HL-60 (cell line): ENCODE data around the gene NFATC1.

Experiments
- DNase-seq, 2 experiments: peaks; one replicate each; pipeline ENCODE4 v3.0.0-alpha.2; 2010 to 2020; ENCODE audit warnings: low read depth in 1 of 2, low spot score in 1 of 2
- H3K27ac ChIP-seq: fragments of 250-450 bp; sonication (Bioruptor Pico); replicated peaks from 2 replicates; pipeline ENCODE4 v1.5.1; 2020; ENCODE audit warnings: mild to moderate bottlenecking, moderate library complexity
- H3K27me3 ChIP-seq: fragments of 250-450 bp; sonication (Bioruptor Pico); 2 replicates; pipeline ENCODE4 v1.5.1; 2021; ENCODE audit warnings: mild to moderate bottlenecking, moderate library complexity; ENCODE audit not compliant: insufficient read depth, poor library complexity, severe bottlenecking
- H3K4me3 ChIP-seq: replicated peaks from 2 replicates; pipeline ENCODE4 v1.5.1; 2011; ENCODE audit warnings: mild to moderate bottlenecking, control low read depth, low read length; ENCODE audit not compliant: insufficient read depth
- GABPA ChIP-seq: IDR thresholded peaks from 2 replicates; pipeline ENCODE4 v1.6.1; 2012; ENCODE audit warnings: low read depth
- POLR2AphosphoS5 ChIP-seq: IDR thresholded peaks from 2 replicates; pipeline ENCODE4 v1.6.1; 2012; ENCODE audit warnings: low read depth
- SPI1 ChIP-seq: IDR thresholded peaks from 2 replicates; pipeline ENCODE4 v1.6.1; 2012; ENCODE audit warnings: low read depth, mild to moderate bottlenecking, borderline replicate concordance
- TF ChIP-seq, protein P1 (sequence below): IDR thresholded peaks from 2 replicates; pipeline ENCODE4 v1.6.1; 2012; ENCODE audit warnings: low read depth; ENCODE audit not compliant: insufficient replicate concordance
- TF ChIP-seq, protein P2 (sequence below): IDR thresholded peaks from one replicate; pipeline ENCODE4 v1.5.1; 2011; ENCODE audit warnings: low read length, control low read depth, inconsistent platforms; ENCODE audit not compliant: insufficient read depth

NFATC1 gene

DNA sequence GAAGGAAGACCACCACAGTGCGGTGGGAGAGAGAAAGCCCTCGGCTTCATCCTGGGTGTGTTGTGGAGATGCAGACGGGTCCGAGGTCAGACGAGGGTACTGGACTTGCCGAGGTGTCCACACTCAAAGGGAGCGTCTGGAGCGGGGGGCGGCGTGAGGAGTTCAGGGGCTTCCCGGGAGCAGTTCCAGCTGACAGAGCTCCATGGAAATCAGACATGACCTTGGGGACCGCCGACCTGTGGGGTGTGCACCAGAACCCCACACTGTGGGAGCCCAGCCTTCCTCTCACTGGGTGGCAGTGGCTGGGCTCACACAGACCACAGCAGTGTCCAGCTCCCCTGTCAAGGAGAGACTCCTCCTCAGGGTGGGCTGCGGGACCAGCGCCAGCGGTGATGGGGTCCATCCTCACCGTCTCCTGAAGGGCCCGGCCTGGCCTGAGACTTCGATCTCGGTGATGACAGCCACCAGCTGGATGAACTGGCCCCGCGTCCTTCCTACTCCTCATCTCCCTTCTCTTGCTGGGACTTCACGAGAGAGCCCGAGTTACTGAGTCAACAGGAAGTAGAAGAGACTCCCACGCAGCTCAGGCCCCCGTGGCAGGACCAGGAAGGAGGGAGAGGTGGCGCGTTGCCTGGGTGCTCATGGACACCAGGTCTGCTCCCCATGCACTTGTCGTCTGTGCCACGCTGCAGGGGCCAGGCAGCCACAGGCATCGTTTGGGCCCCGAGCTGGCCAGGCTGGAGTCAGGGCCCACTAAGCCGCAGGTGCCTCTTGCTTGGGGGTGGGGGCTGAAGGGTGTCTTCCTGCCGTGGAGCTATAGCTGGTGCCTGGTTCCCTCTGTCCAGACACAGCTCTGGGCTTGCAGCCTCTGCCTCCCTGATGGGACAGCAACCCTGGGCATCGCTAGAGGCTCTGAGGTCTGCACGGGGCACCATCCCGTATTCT lies 182.0 kb downstream of the NFATC1 start:
- Histone ChIP-seq H3K27ac (peak overlapping the region; percentile 81), H3K27me3 (no peaks in the 10 kb centered on the region), H3K4me3 (no peak overlapping the region)
- TF ChIP-seq POLR2AphosphoS5 = peak; percentile 46; the same call in 1 of the 2 replicates
- TF ChIP-seq, protein P1, sequence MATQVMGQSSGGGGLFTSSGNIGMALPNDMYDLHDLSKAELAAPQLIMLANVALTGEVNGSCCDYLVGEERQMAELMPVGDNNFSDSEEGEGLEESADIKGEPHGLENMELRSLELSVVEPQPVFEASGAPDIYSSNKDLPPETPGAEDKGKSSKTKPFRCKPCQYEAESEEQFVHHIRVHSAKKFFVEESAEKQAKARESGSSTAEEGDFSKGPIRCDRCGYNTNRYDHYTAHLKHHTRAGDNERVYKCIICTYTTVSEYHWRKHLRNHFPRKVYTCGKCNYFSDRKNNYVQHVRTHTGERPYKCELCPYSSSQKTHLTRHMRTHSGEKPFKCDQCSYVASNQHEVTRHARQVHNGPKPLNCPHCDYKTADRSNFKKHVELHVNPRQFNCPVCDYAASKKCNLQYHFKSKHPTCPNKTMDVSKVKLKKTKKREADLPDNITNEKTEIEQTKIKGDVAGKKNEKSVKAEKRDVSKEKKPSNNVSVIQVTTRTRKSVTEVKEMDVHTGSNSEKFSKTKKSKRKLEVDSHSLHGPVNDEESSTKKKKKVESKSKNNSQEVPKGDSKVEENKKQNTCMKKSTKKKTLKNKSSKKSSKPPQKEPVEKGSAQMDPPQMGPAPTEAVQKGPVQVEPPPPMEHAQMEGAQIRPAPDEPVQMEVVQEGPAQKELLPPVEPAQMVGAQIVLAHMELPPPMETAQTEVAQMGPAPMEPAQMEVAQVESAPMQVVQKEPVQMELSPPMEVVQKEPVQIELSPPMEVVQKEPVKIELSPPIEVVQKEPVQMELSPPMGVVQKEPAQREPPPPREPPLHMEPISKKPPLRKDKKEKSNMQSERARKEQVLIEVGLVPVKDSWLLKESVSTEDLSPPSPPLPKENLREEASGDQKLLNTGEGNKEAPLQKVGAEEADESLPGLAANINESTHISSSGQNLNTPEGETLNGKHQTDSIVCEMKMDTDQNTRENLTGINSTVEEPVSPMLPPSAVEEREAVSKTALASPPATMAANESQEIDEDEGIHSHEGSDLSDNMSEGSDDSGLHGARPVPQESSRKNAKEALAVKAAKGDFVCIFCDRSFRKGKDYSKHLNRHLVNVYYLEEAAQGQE = no peak
- DNase-seq = peak; percentile 83 to 90

DNA sequence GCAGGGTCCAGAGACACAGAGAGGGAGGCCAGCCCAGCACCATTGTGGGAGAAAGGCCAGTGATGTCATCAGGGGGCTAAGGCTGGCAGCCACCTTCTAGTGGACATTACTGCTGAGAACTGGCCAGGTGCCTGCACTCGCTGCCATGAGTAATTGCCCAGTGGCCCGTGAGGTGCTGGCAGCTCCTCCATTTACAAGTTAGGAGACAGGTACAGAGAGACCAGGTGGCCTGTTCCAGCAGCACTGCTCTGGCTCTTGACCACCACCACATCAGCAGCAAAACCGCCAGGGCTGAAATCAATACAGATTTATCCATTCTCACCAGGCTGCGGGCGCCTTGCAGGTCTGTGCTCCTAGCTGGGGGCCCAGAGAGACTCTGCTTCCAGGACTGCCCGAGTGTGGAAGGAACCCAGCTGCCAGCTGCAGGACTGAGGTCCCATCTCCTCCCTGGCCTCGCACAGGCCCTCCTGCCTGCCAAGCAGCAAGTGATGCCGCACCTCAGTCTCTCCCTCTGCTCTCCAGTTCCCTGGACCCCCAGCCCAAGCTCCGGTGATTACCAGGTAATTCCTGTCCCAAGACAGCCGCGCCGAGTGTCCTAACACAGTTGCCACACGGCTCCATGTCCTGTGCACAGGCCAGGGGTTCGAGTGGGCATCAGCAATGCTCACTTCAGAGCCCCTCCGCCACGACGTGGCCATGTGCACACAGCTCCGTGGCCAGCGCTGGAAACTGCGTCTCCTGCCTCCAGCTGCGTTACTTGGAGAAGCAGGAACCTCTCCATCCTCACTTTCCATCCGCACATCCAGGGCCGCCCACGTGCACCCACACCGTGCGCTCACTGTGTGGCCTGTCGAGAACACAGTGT lies 182.9 kb downstream of the NFATC1 start:
- DNase-seq = no peak
- peak overlapping the region; percentile 81 for H3K27ac ChIP-seq
- no peak overlapping the region for H3K4me3 ChIP-seq
- TF ChIP-seq POLR2AphosphoS5 (no peak), SPI1 (no peak), GABPA (no peak)
- TF ChIP-seq, protein P2, sequence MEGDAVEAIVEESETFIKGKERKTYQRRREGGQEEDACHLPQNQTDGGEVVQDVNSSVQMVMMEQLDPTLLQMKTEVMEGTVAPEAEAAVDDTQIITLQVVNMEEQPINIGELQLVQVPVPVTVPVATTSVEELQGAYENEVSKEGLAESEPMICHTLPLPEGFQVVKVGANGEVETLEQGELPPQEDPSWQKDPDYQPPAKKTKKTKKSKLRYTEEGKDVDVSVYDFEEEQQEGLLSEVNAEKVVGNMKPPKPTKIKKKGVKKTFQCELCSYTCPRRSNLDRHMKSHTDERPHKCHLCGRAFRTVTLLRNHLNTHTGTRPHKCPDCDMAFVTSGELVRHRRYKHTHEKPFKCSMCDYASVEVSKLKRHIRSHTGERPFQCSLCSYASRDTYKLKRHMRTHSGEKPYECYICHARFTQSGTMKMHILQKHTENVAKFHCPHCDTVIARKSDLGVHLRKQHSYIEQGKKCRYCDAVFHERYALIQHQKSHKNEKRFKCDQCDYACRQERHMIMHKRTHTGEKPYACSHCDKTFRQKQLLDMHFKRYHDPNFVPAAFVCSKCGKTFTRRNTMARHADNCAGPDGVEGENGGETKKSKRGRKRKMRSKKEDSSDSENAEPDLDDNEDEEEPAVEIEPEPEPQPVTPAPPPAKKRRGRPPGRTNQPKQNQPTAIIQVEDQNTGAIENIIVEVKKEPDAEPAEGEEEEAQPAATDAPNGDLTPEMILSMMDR = no peak
- TF ChIP-seq, protein P1 = no peak
- no peaks in the 10 kb centered on the region for H3K27me3 ChIP-seq
